Endometrial microvascular endothelial cells (primary cell): ENCODE results near the gene CDC42EP2. TPM values are rescaled to one million over a fixed set of nuclear protein-coding genes. Genes with fewer than 3 reads are reported as not detected.
"Not testable (repeated sequence)": the region's sequence is repeated elsewhere in the genome, so short reads cannot be mapped to it uniquely, and the experiment has no call there.

Experiments used
- in situ Hi-C: cut with HindIII; loops from 2 replicates; pipeline ENCODE4 v1.10.0; 2017; ENCODE audit warnings: low sequenced_read_pairs, low pct_unique_long_range_greater_than_20kb; ENCODE audit errors: inconsistent ontology term
- total RNA-seq: library from RNA; depleted of rRNA; stranded (reverse); fragments of >200 nt; gene quantifications from one replicate; pipeline ENCODE4 v1.2.3, GENCODE V29; 2015; ENCODE audit errors: inconsistent ontology term

CDC42EP2 gene
- total RNA-seq, 1 donor from 2014 or later = 41.4 TPM

GRCh38 chr11:65315204-65315865, 669 bp downstream of the CDC42EP2 start:
- in situ Hi-C loops = no loop called here

GRCh38 chr11:65315866-65316226, 1.2 kb downstream of the CDC42EP2 start:
- in situ Hi-C loops = no loop called here

GRCh38 chr11:65316227-65317024, 1.8 kb downstream of the CDC42EP2 start:
- in situ Hi-C loops = no loop called here

GRCh38 chr11:65317025-65317786, 2.5 kb downstream of the CDC42EP2 start:
- in situ Hi-C loops = no loop called here

GRCh38 chr11:65320386-65321075, 5.9 kb downstream of the CDC42EP2 start:
- in situ Hi-C loops = no loop called here

GRCh38 chr11:65321076-65321475, 6.4 kb downstream of the CDC42EP2 start:
- in situ Hi-C loops = no loop called here

- in situ Hi-C loops = no loop called here
Observed at GRCh38 chr11:65321828-65322485, 7.3 kb downstream of the CDC42EP2 start.

- in situ Hi-C loops = no loop called here
Observed at GRCh38 chr11:65323813-65324212, 9.1 kb downstream of the CDC42EP2 start.

GRCh38 chr11:65325435-65325834, 10.8 kb downstream of the CDC42EP2 start:
- in situ Hi-C loops = no loop called here

- in situ Hi-C loops = no loop called here
Observed at GRCh38 chr11:65327021-65327420, 12.4 kb downstream of the CDC42EP2 start.

- in situ Hi-C loops = no loop called here
Observed at GRCh38 chr11:65329478-65329877, 14.8 kb downstream of the CDC42EP2 start.

- in situ Hi-C loops = no loop called here
Observed at GRCh38 chr11:65329944-65330403, 15.3 kb downstream of the CDC42EP2 start.

GRCh38 chr11:65330544-65330943, 15.9 kb downstream of the CDC42EP2 start:
- in situ Hi-C loops = no loop called here

- in situ Hi-C loops = not testable (repeated sequence)
Observed at GRCh38 chr11:65332591-65332990, 17.9 kb downstream of the CDC42EP2 start.

- in situ Hi-C loops = no loop called here
Observed at GRCh38 chr11:65334696-65335295, 20.1 kb downstream of the CDC42EP2 start.

- in situ Hi-C loops = no loop called here
Observed at GRCh38 chr11:65338676-65339075, 24.0 kb downstream of the CDC42EP2 start.

GRCh38 chr11:65340226-65340625, 25.6 kb downstream of the CDC42EP2 start:
- in situ Hi-C loops = no loop called here

GRCh38 chr11:65341856-65342255, 27.2 kb downstream of the CDC42EP2 start:
- in situ Hi-C loops = no loop called here
